Stimulated activated CD8-positive, alpha-beta memory T cell treated with anti-CD3 and anti-CD28 coated beads, Interleukin-4, amount 100 ng/mL, for 48 hours (primary cell): Measurements from ENCODE around the gene PITPNB.
A peak's percentile ranks its signal among the peaks of the same experiment; 100 is the strongest.

Experiments used
- DNase-seq: peaks from one replicate; pipeline ENCODE4 v3.0.0-alpha.2; 2020

PITPNB gene

GRCh38 chr22:27919222-27919941, at the start of gene PITPNB:
PITPNB (minus strand) TSS chr22:27919256; CDS start chr22:27919191, 65 bp downstream.
- peak; percentile 99 for DNase-seq

GRCh38 chr22:27966168-27967064, 47.4 kb upstream of the PITPNB start:
- DNase-seq: no peak

DNA sequence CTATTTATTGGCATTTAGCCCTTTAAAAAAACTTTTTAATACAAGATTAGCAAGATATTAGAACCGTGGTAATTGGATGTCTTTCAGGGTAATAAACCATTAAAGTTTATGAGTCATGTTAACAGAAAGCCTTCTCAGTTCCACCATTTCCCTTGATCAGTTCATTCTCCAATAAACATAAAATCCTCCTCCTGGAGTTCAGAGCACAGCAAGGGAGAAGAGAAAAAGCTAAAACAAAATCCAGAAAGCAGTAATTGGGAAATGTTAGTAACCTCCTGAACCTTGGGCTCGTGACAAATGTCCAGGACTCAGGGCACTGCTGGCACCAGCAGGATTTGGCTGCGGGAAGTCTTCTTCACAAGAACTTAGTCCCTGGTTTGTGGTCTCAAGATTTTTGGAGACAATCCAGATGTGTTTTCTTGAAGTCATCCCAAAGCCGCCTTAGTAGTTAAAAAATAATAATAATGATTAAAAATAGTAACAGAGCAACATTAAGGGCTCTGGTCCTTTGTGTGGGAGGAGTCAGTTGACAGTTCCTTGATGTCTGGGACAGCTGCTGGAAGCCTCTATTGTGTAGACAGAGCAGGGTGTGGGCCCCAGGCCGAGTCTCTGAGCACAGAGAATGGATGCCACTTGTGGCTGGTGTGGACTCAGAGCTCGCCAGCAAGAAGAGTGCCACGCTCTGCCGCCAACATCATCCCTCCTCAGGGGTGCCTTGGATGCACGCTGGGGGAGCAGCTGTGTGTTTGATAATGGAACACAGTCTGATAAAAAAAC, 43.4 kb upstream of the PITPNB start:
- no peak for DNase-seq

DNA sequence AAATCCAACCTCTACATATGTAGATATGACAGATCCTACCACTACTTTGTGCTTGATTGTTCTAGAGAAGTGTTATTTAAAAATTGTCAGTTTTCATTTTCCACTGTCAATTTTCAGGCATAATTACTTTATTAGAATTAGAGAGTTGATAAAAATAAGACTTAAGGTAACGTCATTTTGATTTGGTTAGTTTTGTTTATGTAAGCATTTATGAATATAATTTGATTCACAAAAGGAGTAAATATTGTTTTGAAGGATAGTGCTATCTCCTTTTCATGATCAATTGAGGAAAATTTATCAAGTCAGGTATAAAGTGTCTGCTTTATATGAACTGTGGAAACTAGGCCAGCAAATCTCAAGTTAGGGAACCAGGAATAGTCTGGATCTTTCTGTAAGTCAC, 42.6 kb upstream of the PITPNB start:
- DNase-seq: no peak

DNA sequence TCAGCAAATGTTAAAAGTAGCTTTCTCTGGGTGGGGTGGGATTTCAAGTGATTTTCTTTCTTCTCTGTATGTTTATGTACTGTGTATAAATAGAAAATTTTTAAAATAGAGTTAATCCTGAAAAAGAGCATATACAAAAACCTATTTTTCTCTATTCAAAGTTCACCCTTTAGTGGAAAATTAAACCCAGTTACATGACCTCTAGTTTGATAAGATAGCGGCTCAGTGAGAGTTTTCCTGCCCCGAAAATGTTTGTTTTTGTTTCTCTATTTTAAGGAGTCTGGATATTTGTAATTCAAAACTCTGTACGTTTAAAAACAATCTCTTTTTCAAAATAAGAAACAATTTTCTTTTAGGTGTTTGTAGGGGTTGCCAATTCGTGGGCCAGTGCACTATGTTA, 42.1 kb upstream of the PITPNB start:
- no peak for DNase-seq

- no peak for DNase-seq
Observed at GRCh38 chr22:27959335-27960090, 40.5 kb upstream of the PITPNB start.

DNA sequence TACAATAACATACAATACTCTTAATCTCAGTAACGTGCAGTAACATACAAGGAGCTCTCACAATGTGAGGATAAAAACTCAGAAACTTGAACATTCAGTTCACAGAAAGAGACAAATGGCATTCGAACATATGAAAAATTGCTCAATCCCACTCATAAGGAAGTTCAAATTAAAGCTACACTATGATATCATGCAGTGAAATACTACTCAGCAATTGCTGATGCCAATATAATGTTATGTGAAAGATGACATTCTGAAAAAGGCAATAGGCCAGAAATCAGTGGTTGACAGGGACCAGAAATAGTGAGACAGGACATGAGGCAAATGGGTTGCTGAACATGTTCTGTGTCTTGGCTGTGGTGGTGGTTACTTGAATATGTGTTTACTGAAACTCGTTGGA, 33.7 kb upstream of the PITPNB start:
- DNase-seq: no peak

DNA sequence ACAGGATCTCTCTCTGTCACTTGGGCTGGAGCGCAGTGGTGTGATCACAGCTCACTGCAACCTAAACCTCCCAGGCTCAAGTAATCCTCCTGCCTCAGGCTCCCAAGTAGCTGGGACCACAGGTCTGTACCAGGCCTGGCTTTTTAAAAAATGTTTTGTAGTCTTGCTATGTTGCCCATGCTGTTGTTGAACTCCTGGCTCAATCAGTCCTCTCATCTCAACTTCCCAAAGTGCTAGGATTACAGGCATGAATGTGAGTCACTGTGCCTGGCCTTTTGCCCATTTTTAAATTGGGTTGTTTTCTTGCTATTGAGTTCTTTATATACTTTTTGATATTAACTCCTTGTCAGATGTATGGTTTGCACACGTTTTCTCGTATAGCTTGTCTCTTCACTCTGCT, 33.0 kb upstream of the PITPNB start:
- DNase-seq: no peak

GRCh38 chr22:27949421-27949820, 30.4 kb upstream of the PITPNB start:
- DNase-seq: no peak

DNA sequence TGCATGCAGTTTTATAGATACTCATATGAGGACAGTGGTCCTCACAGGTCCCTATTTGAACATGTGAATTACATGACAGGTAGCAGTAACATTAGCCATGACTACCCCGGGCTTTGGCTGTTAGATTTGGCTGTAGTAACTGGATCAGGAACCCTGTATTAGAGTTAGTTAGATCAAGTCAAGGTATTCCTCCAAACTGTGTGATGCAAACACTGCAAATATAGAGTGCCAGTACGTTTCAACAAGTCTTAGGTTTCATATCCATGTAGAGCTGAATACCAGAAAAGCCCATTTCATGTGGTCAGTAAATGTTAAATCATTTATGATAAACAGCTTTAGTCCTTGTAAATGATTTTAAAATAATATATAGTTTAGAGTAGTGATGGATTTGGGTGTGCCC, 29.5 kb upstream of the PITPNB start:
- DNase-seq: no peak

GRCh38 chr22:27947448-27947847, 28.4 kb upstream of the PITPNB start:
- no peak for DNase-seq

- DNase-seq: no peak
Observed at GRCh38 chr22:27941143-27941542, 22.1 kb upstream of the PITPNB start.

DNA sequence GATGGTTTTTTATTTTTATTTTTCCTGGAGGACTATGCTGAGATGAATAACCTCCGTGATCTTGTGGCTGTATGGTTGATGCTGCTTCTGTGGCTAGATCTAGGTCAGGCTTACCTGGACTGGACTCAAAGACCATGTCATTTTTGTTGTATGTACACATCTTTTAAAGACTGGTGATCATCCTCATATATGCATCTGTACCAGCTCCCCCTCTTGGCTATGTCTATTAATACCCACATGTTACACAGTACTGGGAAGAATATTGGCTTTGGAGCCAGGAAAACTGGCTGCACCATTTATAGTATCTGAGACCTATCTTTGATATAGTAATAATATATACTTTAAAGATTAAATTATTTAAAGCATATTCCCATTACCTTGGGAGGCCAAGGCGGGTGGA, 18.4 kb upstream of the PITPNB start:
- DNase-seq: no peak

- DNase-seq: no peak
Observed at GRCh38 chr22:27935897-27936296, 16.8 kb upstream of the PITPNB start.

DNA sequence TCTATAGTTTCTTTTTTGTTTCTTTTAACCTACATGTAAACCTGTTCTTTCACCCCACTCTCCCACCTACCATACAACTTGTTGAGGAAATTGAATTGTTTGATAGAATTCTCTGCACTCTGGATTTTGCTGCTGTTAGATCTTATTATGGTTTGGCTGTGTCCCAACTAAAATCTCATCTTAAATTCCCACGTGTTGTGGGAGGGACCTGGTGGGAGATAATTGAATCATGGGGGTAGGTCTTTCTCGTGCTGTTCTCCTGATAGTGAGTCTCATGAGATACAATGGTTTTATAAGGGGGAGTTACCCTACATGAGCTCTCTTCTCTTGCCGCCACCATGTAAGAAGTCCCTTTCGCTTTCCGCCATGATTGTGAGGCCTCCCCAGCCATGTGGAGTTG, 15.0 kb upstream of the PITPNB start:
- DNase-seq: no peak

DNA sequence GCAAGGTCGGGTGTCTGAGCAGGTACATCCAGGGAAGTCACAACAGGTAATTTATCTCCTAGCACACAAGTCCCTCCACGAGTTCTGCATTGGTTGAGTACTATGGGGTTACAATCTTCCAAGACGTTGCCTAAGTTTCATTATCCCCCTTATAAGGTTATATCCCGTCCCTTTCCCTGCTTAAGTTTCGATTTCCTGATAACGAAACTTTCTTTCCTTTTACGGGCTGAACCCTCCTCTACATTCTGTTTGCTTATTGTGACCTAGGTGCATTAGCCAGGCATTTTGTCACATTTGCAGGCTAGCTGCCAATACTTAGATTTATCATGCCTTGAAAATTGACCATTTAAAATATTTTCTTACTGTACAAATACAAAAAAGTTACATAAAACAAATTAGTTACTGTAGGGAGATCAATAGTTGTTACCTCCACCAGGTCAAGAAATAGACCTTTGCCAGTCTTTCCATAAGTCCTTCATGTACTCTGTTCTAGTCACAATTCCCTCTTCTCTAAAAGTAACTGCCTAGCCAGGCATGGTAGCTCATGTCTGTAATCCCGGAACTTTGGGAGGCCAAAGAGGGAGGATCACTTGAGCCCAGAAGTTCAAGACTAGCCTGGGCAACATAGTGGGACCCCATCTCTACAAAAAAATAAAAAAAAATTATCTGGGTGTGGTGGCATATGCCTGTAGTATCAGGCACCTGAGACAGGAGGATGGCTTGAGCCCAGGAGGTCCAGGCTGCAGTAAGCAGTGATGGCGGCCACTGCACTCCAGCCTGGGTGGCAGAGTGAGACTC, 14.3 kb upstream of the PITPNB start:
- no peak for DNase-seq

GRCh38 chr22:27930331-27931060, 11.4 kb upstream of the PITPNB start:
- no peak for DNase-seq

DNA sequence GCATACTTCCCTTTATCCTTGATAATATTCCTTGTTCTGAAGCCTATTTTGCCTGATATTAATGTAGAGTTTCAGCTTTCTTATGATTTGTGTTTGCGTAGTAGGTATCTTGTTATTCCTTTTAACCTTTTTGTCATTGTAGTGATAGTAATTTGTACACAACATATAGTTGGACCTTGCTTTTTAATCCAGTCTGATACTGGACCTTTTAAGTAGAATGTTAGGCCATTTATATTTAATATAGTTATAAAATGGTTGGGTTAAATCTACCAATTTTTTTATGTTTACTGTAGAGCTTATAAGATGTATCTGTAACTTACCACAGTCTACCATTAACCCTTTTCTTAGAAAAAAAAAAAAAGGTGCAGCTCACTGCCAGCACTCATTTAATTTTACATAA, 8.6 kb upstream of the PITPNB start:
- no peak for DNase-seq

DNA sequence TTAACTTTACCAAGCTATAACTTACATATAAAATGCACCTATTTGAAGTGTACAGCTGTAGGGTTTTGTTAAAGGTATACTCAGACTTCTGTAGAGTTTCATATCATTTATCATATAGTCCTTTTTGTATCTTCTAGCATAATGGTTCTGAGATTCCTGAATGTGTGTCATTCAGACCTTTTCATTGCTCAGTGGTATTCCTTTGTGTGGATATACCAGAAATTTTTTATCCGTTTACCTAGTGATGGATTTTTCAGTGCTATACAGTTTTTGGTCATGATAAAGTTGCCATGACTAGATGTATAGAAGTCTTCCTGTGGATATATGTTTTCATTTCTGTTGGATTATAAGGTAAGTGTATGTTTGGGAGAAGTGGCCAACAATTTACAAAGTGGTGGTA, 6.3 kb upstream of the PITPNB start:
- DNase-seq: no peak

GRCh38 chr22:27919942-27920755, 1.1 kb upstream of the PITPNB start:
- no peak for DNase-seq
